GM23248 (cell line): Measurements from ENCODE around the gene PLA2G12B. TPM values are rescaled to one million over a fixed set of nuclear protein-coding genes. Genes with fewer than 3 reads are reported as not detected.
"Not testable (repeated sequence)": the region's sequence is repeated elsewhere in the genome, so short reads cannot be mapped to it uniquely, and the experiment has no call there.

ENCODE experiments used
- DNase-seq: peaks from one replicate; pipeline ENCODE4 v3.0.0-alpha.2; 2015
- H2AFZ ChIP-seq: fragments of 200-600 bp; sonication (generic); 2 replicates; pipeline ENCODE4 v1.6.1; 2016; ENCODE audit warnings: antibody characterized with exemption
- H3F3A ChIP-seq: fragments of 200-600 bp; sonication (generic); 2 replicates; pipeline ENCODE4 v1.6.1; 2016; ENCODE audit warnings: mild to moderate bottlenecking, antibody characterized with exemption, mixed run types; ENCODE audit not compliant: insufficient read depth
- H3K27ac ChIP-seq: fragments of 200-600 bp; sonication (generic); 2 replicates; pipeline ENCODE4 v1.5.1; 2016; ENCODE audit warnings: mild to moderate bottlenecking
- H3K27me3 ChIP-seq: fragments of 200-600 bp; sonication (generic); replicated peaks from 2 replicates; pipeline ENCODE4 v1.6.1; 2016; ENCODE audit warnings: mild to moderate bottlenecking; ENCODE audit not compliant: insufficient read depth
- H3K36me3 ChIP-seq: fragments of 200-600 bp; sonication (generic); 2 replicates; pipeline ENCODE4 v1.6.1; 2016; ENCODE audit warnings: low read depth, mild to moderate bottlenecking
- H3K4me1 ChIP-seq: fragments of 200-600 bp; sonication (generic); 2 replicates; pipeline ENCODE4 v1.6.1; 2016; ENCODE audit warnings: mild to moderate bottlenecking; ENCODE audit not compliant: insufficient read depth
- H3K4me2 ChIP-seq: fragments of 200-600 bp; sonication (generic); one replicate; pipeline ENCODE4 v1.6.1; 2016; ENCODE audit warnings: mild to moderate bottlenecking; ENCODE audit not compliant: unreplicated experiment
- H3K4me3 ChIP-seq: fragments of 200-600 bp; sonication (generic); 2 replicates; pipeline ENCODE4 v1.5.1; 2016; ENCODE audit warnings: mild to moderate bottlenecking
- H3K79me2 ChIP-seq: fragments of 200-600 bp; sonication (generic); 2 replicates; pipeline ENCODE4 v1.6.1; 2016; ENCODE audit warnings: mild to moderate bottlenecking; ENCODE audit not compliant: insufficient read depth
- H3K9ac ChIP-seq: fragments of 200-600 bp; sonication (generic); 2 replicates; pipeline ENCODE4 v1.6.1; 2016; ENCODE audit warnings: mild to moderate bottlenecking
- H3K9me2 ChIP-seq: fragments of 200-600 bp; sonication (generic); 2 replicates; pipeline ENCODE4 v1.6.1; 2016; ENCODE audit warnings: mixed run types, mild to moderate bottlenecking, moderate library complexity; ENCODE audit not compliant: insufficient read depth
- H3K9me3 ChIP-seq: fragments of 200-600 bp; sonication (generic); one replicate; pipeline ENCODE4 v1.6.1; 2017; ENCODE audit warnings: low read depth
- H4K20me1 ChIP-seq: fragments of 200-600 bp; sonication (generic); 2 replicates; pipeline ENCODE4 v1.6.0; 2016; ENCODE audit not compliant: insufficient read depth
- EZH2 ChIP-seq: fragments of 200-600 bp; sonication (generic); IDR thresholded peaks from 2 replicates; pipeline ENCODE4 v1.6.1; 2018; ENCODE audit warnings: antibody characterized with exemption, mild to moderate bottlenecking; ENCODE audit not compliant: insufficient read depth, poor library complexity, severe bottlenecking
- EZH2phosphoT487 ChIP-seq: fragments of 200-600 bp; sonication (generic); IDR thresholded peaks from 2 replicates; pipeline ENCODE4 v1.6.1; 2018; ENCODE audit warnings: antibody characterized with exemption, moderate library complexity, mild to moderate bottlenecking, low read depth; ENCODE audit not compliant: insufficient read depth
- WGBS, 2 experiments: methylation state at CpG; one replicate each; pipeline ENCODE4 v1.1.6; 2015 to 2017; ENCODE audit warnings: low lambda C conversion rate in 2 of 2, low coverage in 1 of 2; ENCODE audit errors: missing lambda C conversion rate in 2 of 2; 5-methylcytosine and 5-hydroxymethylcytosine counted together
- in situ Hi-C: fragments of 300-500 bp; cut with MboI; formaldehyde crosslinking; loops from 2 replicates; pipeline ENCODE4 v1.15.0; 2020
- polyA plus RNA-seq: library from polyadenylated mRNA; unstranded; fragments of >200 nt; fragmentation: Nextera tagmentation; extraction: Ambion mirVana; gene quantifications from 2 replicates; pipeline ENCODE4 v1.2.1, GENCODE V29; 2016
- total RNA-seq: library from RNA; depleted of rRNA; stranded (reverse); fragments of >200 nt; shearing (Covaris generic); gene quantifications from 2 replicates; pipeline ENCODE4 v1.2.3, GENCODE V29; 2014

PLA2G12B gene
- total and polyA plus RNA-seq, 2 experiments from 2014 or later = not detected

DNA sequence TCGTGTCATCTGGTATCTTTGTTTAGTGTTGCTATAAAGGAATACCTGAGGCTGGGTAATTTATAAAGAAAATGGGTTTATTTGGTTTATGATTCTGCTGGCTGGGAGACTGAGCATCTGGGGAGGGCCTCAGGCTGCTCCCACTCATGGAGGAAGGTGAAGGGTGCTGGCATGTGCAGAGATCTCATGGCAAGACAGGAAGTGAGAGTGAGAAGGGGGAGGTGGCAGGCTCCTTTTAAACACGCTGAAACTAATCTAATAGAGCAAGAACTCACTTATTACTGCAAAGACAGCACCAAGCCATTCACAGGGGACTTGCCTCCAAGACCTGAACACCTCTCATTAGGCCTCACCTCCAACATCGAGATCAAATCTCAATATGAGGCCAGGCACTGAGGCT, 49.8 kb downstream of the PLA2G12B start:
- Histone ChIP-seq H2AFZ (no peak overlapping the region), H3K4me3 (no peak overlapping the region), H3K36me3 (no peaks in the 10 kb centered on the region), H3K9me2 (no peaks in the 10 kb centered on the region), H3K27ac (no peak overlapping the region), H3K27me3 (no peaks in the 10 kb centered on the region), H3K4me2 (no peak overlapping the region), H3K9ac (no peak overlapping the region), H3F3A (no peaks in the 10 kb centered on the region), H3K79me2 (no peaks in the 10 kb centered on the region), H4K20me1 (no peaks in the 10 kb centered on the region), H3K9me3 (no peaks in the 10 kb centered on the region), H3K4me1 (no peaks in the 10 kb centered on the region)
- no peak for DNase-seq
- WGBS, 2 experiments = 69 to 70% methylated on average over 3 of the region's 3 CpGs
- TF ChIP-seq EZH2 (no peak), EZH2phosphoT487 (no peak)
- in situ Hi-C loops = no loop called here

DNA sequence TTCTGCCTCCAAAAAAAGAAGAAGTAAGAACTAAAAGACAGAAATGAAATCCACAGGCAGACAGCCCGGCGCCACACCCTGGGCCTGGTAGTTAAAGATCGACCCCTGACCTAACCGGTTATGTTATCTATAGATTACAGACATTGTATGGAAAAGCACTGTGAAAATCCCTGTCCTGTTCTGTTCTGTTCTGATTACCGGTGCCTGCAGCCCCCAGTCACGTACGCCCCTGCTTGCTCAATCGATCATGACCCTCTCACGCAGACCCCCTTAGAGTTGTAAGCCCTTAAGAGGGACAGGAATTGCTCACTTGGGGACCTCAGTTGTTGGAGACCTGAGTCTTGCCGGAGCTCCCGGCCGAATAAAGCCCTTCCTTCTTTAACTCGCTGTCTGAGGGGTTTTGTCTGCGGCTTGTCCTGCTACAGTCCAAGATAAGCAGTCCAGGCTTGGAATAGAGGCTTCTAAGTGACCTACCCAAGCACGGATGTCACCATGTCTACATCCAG, 50.6 kb downstream of the PLA2G12B start:
- H3K27me3 ChIP-seq, DNase-seq, H3K9me3 ChIP-seq, H3K9me2 ChIP-seq, H3K27ac ChIP-seq, H3K4me2 ChIP-seq, H4K20me1 ChIP-seq, H2AFZ ChIP-seq, H3K36me3 ChIP-seq, H3K4me3 ChIP-seq, H3K4me1 ChIP-seq, H3K9ac ChIP-seq, in situ Hi-C loops, H3K79me2 ChIP-seq, H3F3A ChIP-seq: not testable (repeated sequence)
- 91 to 95% methylated on average over 15 of the region's 15 CpGs for WGBS, 2 experiments

DNA sequence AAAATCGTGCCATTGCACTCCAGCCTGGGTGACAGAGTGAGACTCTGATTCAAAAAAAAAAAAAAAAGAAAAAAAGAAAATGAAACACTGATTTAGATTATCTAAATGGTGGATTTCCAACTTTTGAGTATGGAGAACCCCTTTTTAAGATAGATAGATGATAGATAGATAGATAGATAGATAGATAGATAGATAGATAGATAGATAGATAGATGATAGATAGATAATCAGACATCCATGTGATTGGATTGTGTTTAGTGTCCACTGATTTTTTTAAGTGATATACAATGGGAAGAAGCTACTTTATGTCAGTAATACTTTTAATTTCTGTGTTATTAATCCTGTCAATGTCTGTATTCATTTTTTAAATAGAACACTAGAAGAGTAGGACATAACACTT, 55.1 kb downstream of the PLA2G12B start:
- H3F3A ChIP-seq = no peaks in the 10 kb centered on the region
- in situ Hi-C loops = no loop called here
- H3K36me3 ChIP-seq = no peaks in the 10 kb centered on the region

DNA sequence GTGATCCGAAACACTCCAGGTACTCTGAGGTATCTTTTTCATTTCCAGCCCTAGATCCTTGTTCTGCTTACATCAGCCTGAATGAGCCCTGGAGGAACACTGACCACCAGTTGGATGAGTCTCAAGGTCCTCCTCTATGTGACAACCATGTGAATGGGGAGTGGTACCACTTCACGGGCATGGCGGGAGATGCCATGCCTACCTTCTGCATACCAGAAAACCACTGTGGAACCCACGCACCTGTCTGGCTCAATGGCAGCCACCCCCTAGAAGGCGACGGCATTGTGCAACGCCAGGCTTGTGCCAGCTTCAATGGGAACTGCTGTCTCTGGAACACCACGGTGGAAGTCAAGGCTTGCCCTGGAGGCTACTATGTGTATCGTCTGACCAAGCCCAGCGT, 56.0 kb downstream of the PLA2G12B start:
- H3K4me2 ChIP-seq = no peak overlapping the region
- DNase-seq = no peak
- 88 to 90% methylated on average over 10 of the region's 10 CpGs for WGBS, 2 experiments
- no peaks in the 10 kb centered on the region for H3K79me2 ChIP-seq
- H3K9me3 ChIP-seq = no peaks in the 10 kb centered on the region
- TF ChIP-seq EZH2phosphoT487 (no peak), EZH2 (no peak)
- no peak overlapping the region for H3K9ac ChIP-seq
- H3K9me2 ChIP-seq = no peaks in the 10 kb centered on the region
- H3K4me3 ChIP-seq = no peak overlapping the region
- no peaks in the 10 kb centered on the region for H3K4me1 ChIP-seq
- H2AFZ ChIP-seq = no peak overlapping the region
- in situ Hi-C loops = no loop called here
- no peaks in the 10 kb centered on the region for H3K36me3 ChIP-seq
- H3F3A ChIP-seq = no peaks in the 10 kb centered on the region
- no peaks in the 10 kb centered on the region for H4K20me1 ChIP-seq
- H3K27me3 ChIP-seq = no peaks in the 10 kb centered on the region
- H3K27ac ChIP-seq = no peak overlapping the region

More for the DNA sequence above, 55.1 kb downstream of the PLA2G12B start:
- Histone ChIP-seq H3K27ac (no peak overlapping the region), H2AFZ (no peak overlapping the region), H3K9me2 (no peaks in the 10 kb centered on the region), H4K20me1 (no peaks in the 10 kb centered on the region), H3K79me2 (no peaks in the 10 kb centered on the region), H3K4me1 (no peaks in the 10 kb centered on the region), H3K4me3 (no peak overlapping the region), H3K9ac (no peak overlapping the region), H3K4me2 (no peak overlapping the region), H3K9me3 (no peaks in the 10 kb centered on the region), H3K27me3 (no peaks in the 10 kb centered on the region)
- 50 to 67% methylated on average over 1 of the region's 1 CpG for WGBS, 2 experiments
- DNase-seq = no peak
- no peak for TF ChIP-seq EZH2phosphoT487
- no peak for TF ChIP-seq EZH2

DNA sequence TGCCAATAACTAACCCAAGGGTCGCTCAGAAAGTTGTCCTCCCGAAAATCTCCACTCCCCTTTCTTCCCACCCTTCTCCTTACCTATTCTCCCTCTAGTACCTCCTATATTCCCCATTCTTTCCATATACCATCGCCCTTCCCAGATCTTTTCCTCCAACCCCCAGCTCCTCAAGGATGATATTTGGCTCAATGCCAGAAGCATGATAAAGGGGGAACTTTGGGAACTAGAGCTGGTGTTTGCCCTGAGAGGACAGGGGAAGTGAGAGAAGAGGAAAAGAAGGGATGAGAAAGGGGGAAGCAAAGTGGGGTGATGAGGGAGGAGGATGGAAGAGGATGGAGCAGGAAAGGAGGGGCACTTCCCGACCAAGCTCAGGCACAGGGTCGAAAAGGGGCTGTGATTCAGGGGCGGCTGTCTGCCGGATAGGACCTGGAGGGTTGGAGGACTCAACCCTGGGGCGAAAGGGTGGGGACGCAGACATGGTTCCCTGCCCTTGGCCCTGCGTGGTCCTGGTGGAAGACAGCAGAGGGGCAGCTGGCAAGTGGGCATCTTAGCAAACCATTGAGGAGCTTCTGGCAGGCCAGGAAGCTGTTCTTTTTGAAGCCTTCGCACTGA, 59.3 kb downstream of the PLA2G12B start:
- no peaks in the 10 kb centered on the region for H3K36me3 ChIP-seq
- no peak overlapping the region for H3K4me2 ChIP-seq
- H3F3A ChIP-seq = no peaks in the 10 kb centered on the region
- no peaks in the 10 kb centered on the region for H4K20me1 ChIP-seq
- no peaks in the 10 kb centered on the region for H3K4me1 ChIP-seq
- H3K27me3 ChIP-seq = no peaks in the 10 kb centered on the region
- no peak overlapping the region for H3K27ac ChIP-seq
- no peak for DNase-seq
- no peaks in the 10 kb centered on the region for H3K79me2 ChIP-seq
- H3K4me3 ChIP-seq = no peak overlapping the region
- in situ Hi-C loops = no loop called here
- no peak overlapping the region for H3K9ac ChIP-seq
- 75 to 78% methylated on average over 11 of the region's 11 CpGs for WGBS, 2 experiments
- H3K9me3 ChIP-seq = no peaks in the 10 kb centered on the region
- no peak for TF ChIP-seq EZH2
- TF ChIP-seq EZH2phosphoT487 = no peak
- H3K9me2 ChIP-seq = no peaks in the 10 kb centered on the region
- H2AFZ ChIP-seq = no peak overlapping the region
